SK-N-SH (cell line): Measurements from ENCODE around the gene KRTAP12-1. TPM values are rescaled to one million over a fixed set of nuclear protein-coding genes. Genes with fewer than 3 reads are reported as not detected.

Experiments
- CTCF ChIA-PET: fragments of 300-600, 350-600 bp; formaldehyde crosslinking; extraction: SDS; loops from one replicate; lab custom pipeline; 2021; lab: Yijun Ruan, JAX
- POLR2A ChIA-PET: fragments of 350-600 bp; sonication (Branson Sonifier 250); formaldehyde crosslinking; extraction: SDS; loops from one replicate; lab custom pipeline; 2020; ENCODE audit warnings: antibody characterized with exemption, inconsistent platforms; lab: Yijun Ruan, JAX
- DNase-seq: peaks from one replicate; pipeline ENCODE4 v3.0.0; 2012
- H2AFZ ChIP-seq: fragments of 200-600 bp; sonication (generic); 2 replicates; pipeline ENCODE4 v1.8.1; 2016; ENCODE audit warnings: antibody characterized with exemption, mild to moderate bottlenecking, low read depth
- H3F3A ChIP-seq: fragments of 200-600 bp; sonication (generic); replicated peaks from 2 replicates; pipeline ENCODE3; 2016; ENCODE audit warnings: antibody characterized with exemption, mild to moderate bottlenecking; ENCODE audit not compliant: insufficient read depth
- H3K27ac ChIP-seq, 2 experiments: fragments of 200-500 bp in 1 of 2; fragments of 200-600 bp in 1 of 2; sonication (Bioruptor generic) in 1 of 2; sonication (generic), shearing (Covaris generic) in 1 of 2; 2 replicates each; pipeline versions ENCODE4 v1.5.1 to v1.6.1; 2014 to 2016; ENCODE audit warnings: low read depth in 2 of 2, inconsistent platforms in 1 of 2, low read length in 1 of 2, mild to moderate bottlenecking in 1 of 2, mixed read lengths in 1 of 2
- H3K27me3 ChIP-seq: fragments of 200-600 bp; sonication (generic), shearing (Covaris generic); 2 replicates; pipeline ENCODE4 v1.6.1; 2016; ENCODE audit warnings: mixed run types; ENCODE audit not compliant: insufficient read depth
- H3K36me3 ChIP-seq, 2 experiments: fragments of 200-500 bp in 1 of 2; fragments of 200-600 bp in 1 of 2; sonication (Bioruptor generic) in 1 of 2; sonication (generic) in 1 of 2; replicated peaks in 1 of 2; 2 replicates each; pipeline versions ENCODE3 to v1.5.1; 2014 to 2016; ENCODE audit warnings: low read length in 1 of 2, mild to moderate bottlenecking in 1 of 2; ENCODE audit not compliant: insufficient read depth in 2 of 2, control insufficient read depth in 1 of 2
- H3K4me1 ChIP-seq, 2 experiments: fragments of 200-500 bp in 1 of 2; fragments of 200-600 bp in 1 of 2; sonication (Bioruptor generic) in 1 of 2; sonication (generic), shearing (Covaris generic) in 1 of 2; 2 replicates each; pipeline versions ENCODE4 v1.5.1 to v1.6.1; 2014 to 2016; ENCODE audit warnings: low read depth in 1 of 2, low read length in 1 of 2, mixed run types in 1 of 2; ENCODE audit not compliant: insufficient read depth in 2 of 2, control insufficient read depth in 1 of 2
- H3K4me2 ChIP-seq: fragments of 200-600 bp; sonication (generic), shearing (Covaris generic); 2 replicates; pipeline ENCODE4 v1.6.1; 2017; ENCODE audit warnings: mixed run types
- H3K4me3 ChIP-seq, 2 experiments: fragments of 200-500 bp in 1 of 2; fragments of 200-600 bp in 1 of 2; sonication (Bioruptor generic) in 1 of 2; sonication (generic), shearing (Covaris generic) in 1 of 2; 2 replicates each; pipeline versions ENCODE4 v1.5.1 to v1.8.1; 2014 to 2016; ENCODE audit warnings: low read depth in 2 of 2, inconsistent platforms in 1 of 2, low read length in 1 of 2, mild to moderate bottlenecking in 1 of 2, mixed read lengths in 1 of 2, moderate library complexity in 1 of 2
- H3K79me2 ChIP-seq: fragments of 200-600 bp; sonication (generic); 2 replicates; pipeline ENCODE4 v1.8.1; 2017; ENCODE audit warnings: mild to moderate bottlenecking; ENCODE audit not compliant: insufficient read depth
- H3K9ac ChIP-seq: fragments of 200-600 bp; sonication (generic); 2 replicates; pipeline ENCODE4 v1.6.1; 2017; ENCODE audit warnings: mixed run types
- H3K9me2 ChIP-seq: fragments of 200-600 bp; sonication (generic); 2 replicates; pipeline ENCODE4 v1.6.1; 2017; ENCODE audit warnings: mixed run types
- H3K9me3 ChIP-seq: fragments of 200-600 bp; sonication (generic); 2 replicates; pipeline ENCODE4 v1.6.1; 2017; ENCODE audit warnings: mixed run types, mild to moderate bottlenecking, moderate library complexity
- H4K20me1 ChIP-seq: fragments of 200-600 bp; sonication (generic); 2 replicates; pipeline ENCODE4 v1.6.1; 2017; ENCODE audit warnings: mild to moderate bottlenecking, mixed run types; ENCODE audit not compliant: insufficient read depth
- ELF1 ChIP-seq: IDR thresholded peaks from 2 replicates; pipeline ENCODE4 v1.4.0; 2012
- EZH2phosphoT487 ChIP-seq: fragments of 200-600 bp; sonication (generic); IDR thresholded peaks from 2 replicates; pipeline ENCODE4 v1.6.1; 2017; ENCODE audit warnings: low read depth, mixed run types, mild to moderate bottlenecking, antibody characterized with exemption, moderate library complexity, borderline replicate concordance
- FOSL2 ChIP-seq: IDR thresholded peaks from 2 replicates; pipeline ENCODE4 v1.4.0; 2012; ENCODE audit warnings: low read depth, mild to moderate bottlenecking, moderate library complexity, borderline replicate concordance
- FOXJ3 ChIP-seq: sonication (generic); formaldehyde crosslinking; IDR thresholded peaks from 2 replicates; pipeline ENCODE4 v1.5.1; 2020; ENCODE audit warnings: mild to moderate bottlenecking, missing genetic modification reagents
- IRF3 ChIP-seq: fragments of 150-350 bp; IDR thresholded peaks from 2 replicates; pipeline ENCODE4 v1.6.1; 2016; ENCODE audit warnings: mild to moderate bottlenecking, low read depth, low read length
- MEF2A ChIP-seq: IDR thresholded peaks from 2 replicates; pipeline ENCODE4 v1.4.0; 2012; ENCODE audit warnings: low read depth, borderline replicate concordance
- MXI1 ChIP-seq: IDR thresholded peaks from 2 replicates; pipeline ENCODE4 v1.6.1; 2012; ENCODE audit warnings: mild to moderate bottlenecking, low read depth, low read length, improper control_type of control experiment
- POLR2AphosphoS5 ChIP-seq: IDR thresholded peaks from 2 replicates; pipeline ENCODE4 v1.6.1; 2012; ENCODE audit warnings: low read depth, low read length
- RCOR1 ChIP-seq: fragments of 150-350 bp; IDR thresholded peaks from 2 replicates; pipeline ENCODE4 v1.6.1; 2017; ENCODE audit warnings: antibody characterized with exemption, low read length
- REST ChIP-seq: IDR thresholded peaks from 2 replicates; pipeline ENCODE4 v1.6.1; 2012; ENCODE audit warnings: mild to moderate bottlenecking, low read depth, low read length, moderate library complexity
- RFX5 ChIP-seq: IDR thresholded peaks from 2 replicates; pipeline ENCODE4 v1.6.1; 2012; ENCODE audit warnings: mild to moderate bottlenecking, improper control_type of control experiment, low read length
- RXRA ChIP-seq: IDR thresholded peaks from 2 replicates; pipeline ENCODE4 v1.4.0; 2012; ENCODE audit warnings: low read depth, mild to moderate bottlenecking, borderline replicate concordance
- SIN3A ChIP-seq: IDR thresholded peaks from 2 replicates; pipeline ENCODE4 v1.6.1; 2012; ENCODE audit warnings: low read depth, mild to moderate bottlenecking, low read length, moderate library complexity, borderline replicate concordance
- SMC3 ChIP-seq: IDR thresholded peaks from 2 replicates; pipeline ENCODE4 v1.6.1; 2012; ENCODE audit warnings: low read depth, low read length, improper control_type of control experiment
- TAF1 ChIP-seq: IDR thresholded peaks from 2 replicates; pipeline ENCODE4 v1.6.1; 2012; ENCODE audit warnings: low read depth, mild to moderate bottlenecking, low read length, moderate library complexity, borderline replicate concordance
- TEAD4 ChIP-seq: IDR thresholded peaks from 2 replicates; pipeline ENCODE4 v1.4.0; 2012; ENCODE audit warnings: mild to moderate bottlenecking, borderline replicate concordance; ENCODE audit not compliant: insufficient read depth
- USF2 ChIP-seq: fragments of 150-350 bp; IDR thresholded peaks from 2 replicates; pipeline ENCODE4 v1.6.1; 2017; ENCODE audit warnings: antibody characterized with exemption, low read length, low read depth, borderline replicate concordance
- YY1 ChIP-seq: IDR thresholded peaks from 2 replicates; pipeline ENCODE4 v1.4.0; 2012; ENCODE audit warnings: low read depth, mild to moderate bottlenecking
- WGBS: methylation state at CpG from one replicate; pipeline ENCODE4 v1.1.6; 2017; ENCODE audit warnings: low lambda C conversion rate; 5-methylcytosine and 5-hydroxymethylcytosine counted together
- polyA plus RNA-seq, 3 experiments: library from polyadenylated mRNA; depleted of rRNA; stranded (reverse); fragments of >200 nt; gene quantifications; 2 replicates each; pipeline ENCODE4 v1.2.3, GENCODE V29; 2012

The KRTAP12-1 gene
- polyA plus RNA-seq, 1 of the 3 experiments (the other 2 are of a cell fraction) = not detected

GRCh38 chr21:44729336-44730027 is 47.5 kb upstream of the KRTAP12-1 start:
- H3K9me2 ChIP-seq = no peaks in the 10 kb centered on the region
- H2AFZ ChIP-seq = no peak overlapping the region
- TF ChIP-seq SMC3 (no peak), FOSL2 (no peak), TEAD4 (no peak), SIN3A (no peak), MEF2A (no peak), RCOR1 (no peak), RFX5 (no peak), REST (no peak), EZH2phosphoT487 (no peak), USF2 (no peak), POLR2AphosphoS5 (no peak)
- TF ChIP-seq, all 33 proteins: peak for 0
- Histone ChIP-seq H4K20me1 (no peaks in the 10 kb centered on the region), H3K4me3 (no peak overlapping the region), H3K36me3 (no peaks in the 10 kb centered on the region), H3K27me3 (peaks cover 38% of the 10 kb centered on the region; the same call in 1 of the 2 replicates), H3F3A (no peaks in the 10 kb centered on the region), H3K27ac (no peak overlapping the region), H3K9me3 (no peaks in the 10 kb centered on the region), H3K79me2 (no peaks in the 10 kb centered on the region), H3K9ac (no peak overlapping the region), H3K4me1 (no peaks in the 10 kb centered on the region), H3K4me2 (no peak overlapping the region)
- DNase-seq = no peak
- CTCF ChIA-PET = interaction anchor here (0.6 kb wide), 1 partner anchor 26 kb away, joined by 3 read pairs; no protein-coding TSS in a partner anchor
- WGBS = 57% methylated on average over 13 of the region's 23 CpGs
- POLR2A ChIA-PET = no interaction called here

GRCh38 chr21:44728716-44729115 is 46.8 kb upstream of the KRTAP12-1 start:
- WGBS = 65% methylated on average over 14 of the region's 14 CpGs
- no peak for DNase-seq
- Histone ChIP-seq H3K4me2 (no peak overlapping the region), H3K79me2 (no peaks in the 10 kb centered on the region), H3K9ac (no peak overlapping the region), H3K9me2 (no peaks in the 10 kb centered on the region), H3K36me3 (no peaks in the 10 kb centered on the region), H3K9me3 (no peaks in the 10 kb centered on the region), H3K4me3 (no peak overlapping the region), H3K27me3 (peaks cover 42% of the 10 kb centered on the region; the same call in 1 of the 2 replicates), H3F3A (no peaks in the 10 kb centered on the region), H2AFZ (no peak overlapping the region), H4K20me1 (no peaks in the 10 kb centered on the region), H3K4me1 (no peaks in the 10 kb centered on the region), H3K27ac (no peak overlapping the region)
- ChIA-PET POLR2A (no interaction called here), CTCF (no interaction called here)
- no peak for TF ChIP-seq RXRA
- TF ChIP-seq SMC3 = no peak
- TF ChIP-seq REST = no peak
- no peak for TF ChIP-seq YY1
- no peak for TF ChIP-seq IRF3
- TF ChIP-seq TAF1 = no peak
- no peak for TF ChIP-seq ELF1
- no peak for TF ChIP-seq EZH2phosphoT487
- TF ChIP-seq FOXJ3 (CRISPR knock-in tag) = no peak
- no peak for TF ChIP-seq MXI1
